Kidney epithelial cell (primary cell): ENCODE results near the gene GRM5. TPM values are rescaled to one million over a fixed set of nuclear protein-coding genes. Genes with fewer than 3 reads are reported as not detected.
"Not testable (repeated sequence)": the region's sequence is repeated elsewhere in the genome, so short reads cannot be mapped to it uniquely, and the experiment has no call there.

Experiments used
- DNase-seq: peaks from one replicate; pipeline ENCODE4 v3.0.0-alpha.2; 2010; ENCODE audit warnings: low read depth
- H3K27me3 ChIP-seq: 2 replicates; pipeline ENCODE4 v1.6.0; 2011; ENCODE audit warnings: low read length; ENCODE audit not compliant: control insufficient read depth, insufficient read depth
- H3K36me3 ChIP-seq: 2 replicates; pipeline ENCODE4 v1.5.1; 2011; ENCODE audit warnings: low read length; ENCODE audit not compliant: control insufficient read depth, insufficient read depth
- H3K4me3 ChIP-seq: 2 replicates; pipeline ENCODE4 v1.5.1; 2011; ENCODE audit warnings: low read depth, mild to moderate bottlenecking, control low read depth, low read length
- total RNA-seq: library from RNA; depleted of rRNA; stranded (reverse); fragments of >200 nt; gene quantifications from 2 replicates; pipeline ENCODE4 v1.2.3, GENCODE V29; 2015
- TF ChIP-seq, protein P1 (sequence below): IDR thresholded peaks from 2 replicates; pipeline ENCODE4 v1.5.1; 2011; ENCODE audit warnings: mild to moderate bottlenecking, moderate library complexity, low read length, control low read depth, inconsistent platforms; ENCODE audit not compliant: insufficient read depth, poor library complexity, severe bottlenecking

The GRM5 gene
- total RNA-seq, 1 donor from 2014 or later = 0.17 TPM

DNA sequence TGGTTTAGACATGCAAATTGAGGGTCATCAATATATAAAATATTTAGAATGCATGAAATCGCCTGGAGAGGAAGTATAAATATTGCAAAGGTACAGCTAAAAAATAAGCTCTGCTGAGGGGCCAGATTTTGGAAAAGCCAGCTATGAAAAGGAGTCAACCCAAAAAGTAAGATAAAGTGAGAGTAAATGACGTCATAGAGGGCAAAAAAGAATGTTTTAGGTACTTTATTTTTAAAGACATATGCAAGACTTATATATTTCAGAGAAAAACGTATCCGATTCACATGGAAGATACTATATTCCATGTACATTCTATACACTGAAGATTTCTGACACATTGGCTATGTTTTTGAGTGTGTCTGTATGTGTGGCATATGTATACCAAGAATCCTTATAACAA, 13.6 kb downstream of the GRM5 start:
- Histone ChIP-seq H3K36me3 (no peaks in the 10 kb centered on the region), H3K27me3 (no peaks in the 10 kb centered on the region), H3K4me3 (no peak overlapping the region)
- no peak for DNase-seq
- TF ChIP-seq, protein P1, sequence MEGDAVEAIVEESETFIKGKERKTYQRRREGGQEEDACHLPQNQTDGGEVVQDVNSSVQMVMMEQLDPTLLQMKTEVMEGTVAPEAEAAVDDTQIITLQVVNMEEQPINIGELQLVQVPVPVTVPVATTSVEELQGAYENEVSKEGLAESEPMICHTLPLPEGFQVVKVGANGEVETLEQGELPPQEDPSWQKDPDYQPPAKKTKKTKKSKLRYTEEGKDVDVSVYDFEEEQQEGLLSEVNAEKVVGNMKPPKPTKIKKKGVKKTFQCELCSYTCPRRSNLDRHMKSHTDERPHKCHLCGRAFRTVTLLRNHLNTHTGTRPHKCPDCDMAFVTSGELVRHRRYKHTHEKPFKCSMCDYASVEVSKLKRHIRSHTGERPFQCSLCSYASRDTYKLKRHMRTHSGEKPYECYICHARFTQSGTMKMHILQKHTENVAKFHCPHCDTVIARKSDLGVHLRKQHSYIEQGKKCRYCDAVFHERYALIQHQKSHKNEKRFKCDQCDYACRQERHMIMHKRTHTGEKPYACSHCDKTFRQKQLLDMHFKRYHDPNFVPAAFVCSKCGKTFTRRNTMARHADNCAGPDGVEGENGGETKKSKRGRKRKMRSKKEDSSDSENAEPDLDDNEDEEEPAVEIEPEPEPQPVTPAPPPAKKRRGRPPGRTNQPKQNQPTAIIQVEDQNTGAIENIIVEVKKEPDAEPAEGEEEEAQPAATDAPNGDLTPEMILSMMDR = no peak

- not testable (repeated sequence) for H3K27me3 ChIP-seq, DNase-seq, H3K36me3 ChIP-seq, H3K4me3 ChIP-seq
Measured at GRCh38 chr11:89047159-89047558, 18.6 kb downstream of the GRM5 start.

DNA sequence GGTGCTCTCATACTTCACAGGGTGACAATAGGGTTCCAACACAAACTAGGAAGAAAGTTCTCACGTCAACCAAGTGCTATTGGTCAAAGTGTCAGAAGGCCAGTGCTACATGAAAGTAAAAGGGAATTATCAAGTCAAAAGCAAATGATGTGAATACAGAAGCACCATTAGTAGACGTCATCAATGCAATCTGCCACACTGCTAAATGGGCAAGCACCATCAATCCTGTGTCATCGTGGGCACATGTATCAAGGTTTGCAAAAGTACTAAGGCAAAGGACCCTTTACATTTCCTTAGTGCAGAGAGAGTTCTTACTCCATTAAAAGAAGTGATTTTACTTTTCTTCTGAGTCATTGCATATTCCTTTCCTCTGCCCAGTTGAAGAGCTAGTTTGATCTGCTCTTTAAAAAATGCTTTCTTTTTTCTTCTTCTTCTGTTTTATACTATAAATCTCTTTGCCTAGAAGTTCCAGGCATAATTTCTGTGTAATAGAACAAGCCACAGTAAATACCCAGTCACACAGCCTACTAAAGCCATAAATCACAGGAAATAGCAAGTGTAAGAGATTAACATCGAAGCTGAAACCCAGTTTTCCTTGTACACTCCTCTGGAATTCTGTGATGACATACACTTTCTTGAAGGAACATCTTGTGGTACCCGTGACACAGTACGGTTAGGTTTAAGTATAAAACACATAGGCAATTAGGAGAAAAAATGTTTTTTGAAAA, 21.8 kb downstream of the GRM5 start:
- H3K27me3 ChIP-seq, DNase-seq, H3K36me3 ChIP-seq, H3K4me3 ChIP-seq: not testable (repeated sequence)

GRCh38 chr11:89029671-89030070, 36.1 kb downstream of the GRM5 start:
- H3K27me3 ChIP-seq, H3K36me3 ChIP-seq, DNase-seq, H3K4me3 ChIP-seq: not testable (repeated sequence)

- TF ChIP-seq, protein P1 = no peak
Measured at GRCh38 chr11:89021339-89021738, 44.4 kb downstream of the GRM5 start.

GRCh38 chr11:89019827-89020547, 45.8 kb downstream of the GRM5 start:
- not testable (repeated sequence) for DNase-seq, H3K4me3 ChIP-seq, H3K27me3 ChIP-seq, H3K36me3 ChIP-seq

More at GRCh38 chr11:89021339-89021738, 44.4 kb downstream of the GRM5 start:
- Histone ChIP-seq H3K27me3 (no peaks in the 10 kb centered on the region), H3K36me3 (no peaks in the 10 kb centered on the region), H3K4me3 (no peak overlapping the region)
- no peak for DNase-seq

- TF ChIP-seq, protein P1 = no peak
- no peak for DNase-seq
- Histone ChIP-seq H3K36me3 (no peaks in the 10 kb centered on the region), H3K4me3 (no peak overlapping the region), H3K27me3 (no peaks in the 10 kb centered on the region)
Measured at GRCh38 chr11:89016214-89016613, 49.6 kb downstream of the GRM5 start.

GRCh38 chr11:89015614-89016013, 50.2 kb downstream of the GRM5 start:
- H3K4me3 ChIP-seq = no peak overlapping the region
- H3K27me3 ChIP-seq = no peaks in the 10 kb centered on the region
- DNase-seq = no peak
- TF ChIP-seq, protein P1 = no peak
- no peaks in the 10 kb centered on the region for H3K36me3 ChIP-seq

- not testable (repeated sequence) for DNase-seq, H3K36me3 ChIP-seq, H3K27me3 ChIP-seq, H3K4me3 ChIP-seq
Measured at GRCh38 chr11:89000852-89001251, 64.9 kb downstream of the GRM5 start.
